ENCODE results near the gene MLF1.

DNA sequence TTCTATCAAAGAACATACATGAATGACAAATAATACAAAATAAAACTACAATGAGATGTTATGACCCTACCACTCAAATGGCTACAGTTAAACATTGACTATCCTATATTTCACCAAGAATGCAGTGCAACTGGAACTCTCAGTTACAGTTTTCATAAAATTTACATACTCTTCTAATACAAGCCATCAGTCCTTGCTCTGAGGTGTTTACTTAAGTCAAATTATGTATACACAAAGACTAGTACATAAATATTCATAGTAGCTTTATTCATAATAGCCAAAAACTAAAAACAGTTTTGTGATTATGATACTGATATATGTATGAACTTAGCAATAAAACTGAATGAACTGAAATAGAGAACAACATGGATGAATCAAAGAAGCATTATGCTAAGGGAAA is 19.2 kb downstream of the MLF1 start:
- TF ChIP-seq, protein P1, sequence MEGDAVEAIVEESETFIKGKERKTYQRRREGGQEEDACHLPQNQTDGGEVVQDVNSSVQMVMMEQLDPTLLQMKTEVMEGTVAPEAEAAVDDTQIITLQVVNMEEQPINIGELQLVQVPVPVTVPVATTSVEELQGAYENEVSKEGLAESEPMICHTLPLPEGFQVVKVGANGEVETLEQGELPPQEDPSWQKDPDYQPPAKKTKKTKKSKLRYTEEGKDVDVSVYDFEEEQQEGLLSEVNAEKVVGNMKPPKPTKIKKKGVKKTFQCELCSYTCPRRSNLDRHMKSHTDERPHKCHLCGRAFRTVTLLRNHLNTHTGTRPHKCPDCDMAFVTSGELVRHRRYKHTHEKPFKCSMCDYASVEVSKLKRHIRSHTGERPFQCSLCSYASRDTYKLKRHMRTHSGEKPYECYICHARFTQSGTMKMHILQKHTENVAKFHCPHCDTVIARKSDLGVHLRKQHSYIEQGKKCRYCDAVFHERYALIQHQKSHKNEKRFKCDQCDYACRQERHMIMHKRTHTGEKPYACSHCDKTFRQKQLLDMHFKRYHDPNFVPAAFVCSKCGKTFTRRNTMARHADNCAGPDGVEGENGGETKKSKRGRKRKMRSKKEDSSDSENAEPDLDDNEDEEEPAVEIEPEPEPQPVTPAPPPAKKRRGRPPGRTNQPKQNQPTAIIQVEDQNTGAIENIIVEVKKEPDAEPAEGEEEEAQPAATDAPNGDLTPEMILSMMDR (IDR thresholded peaks at IDR 0.05), result no peak
- TF ChIP-seq POLR2A (IDR thresholded peaks at IDR 0.05), result no peak
